Smooth muscle cell (in vitro differentiated cells): ENCODE data around the gene CFAP77. TPM values are rescaled to one million over a fixed set of nuclear protein-coding genes. Genes with fewer than 3 reads are reported as not detected.

Experiments used
- DNase-seq: peaks from one replicate; lab custom pipeline; 2025; ENCODE audit not compliant: unreplicated experiment; lab: John Stamatoyannopoulos, UW
- H2AFZ ChIP-seq: fragments of 200-600 bp; sonication (generic); 2 replicates; pipeline ENCODE4 v1.6.0; 2016; ENCODE audit warnings: antibody characterized with exemption, low read depth, mild to moderate bottlenecking
- H3F3A ChIP-seq: fragments of 200-600 bp; sonication (generic); 2 replicates; pipeline ENCODE4 v1.6.0; 2017; ENCODE audit warnings: antibody characterized with exemption, low read depth
- H3K27ac ChIP-seq: fragments of 200-600 bp; sonication (generic); 2 replicates; pipeline ENCODE4 v1.5.1; 2016; ENCODE audit warnings: low read depth, mild to moderate bottlenecking
- H3K27me3 ChIP-seq: fragments of 200-600 bp; sonication (generic); 2 replicates; pipeline ENCODE4 v1.6.1; 2016; ENCODE audit warnings: low read depth, mild to moderate bottlenecking
- H3K36me3 ChIP-seq: fragments of 200-600 bp; sonication (generic); 2 replicates; pipeline ENCODE4 v1.5.1; 2016; ENCODE audit warnings: low read depth
- H3K4me1 ChIP-seq: fragments of 200-600 bp; sonication (generic); 2 replicates; pipeline ENCODE4 v1.5.1; 2016; ENCODE audit warnings: low read depth
- H3K4me2 ChIP-seq: fragments of 200-600 bp; sonication (generic); 2 replicates; pipeline ENCODE4 v1.6.0; 2016; ENCODE audit warnings: mild to moderate bottlenecking
- H3K4me3 ChIP-seq: fragments of 200-600 bp; sonication (generic); 2 replicates; pipeline ENCODE4 v1.5.1; 2016; ENCODE audit warnings: mild to moderate bottlenecking
- H3K79me2 ChIP-seq: fragments of 200-600 bp; sonication (generic); 2 replicates; pipeline ENCODE4 v1.6.0; 2016; ENCODE audit warnings: low read depth, mild to moderate bottlenecking
- H3K9ac ChIP-seq: fragments of 200-600 bp; sonication (generic); 2 replicates; pipeline ENCODE4 v1.6.0; 2016; ENCODE audit warnings: low read depth
- H3K9me3 ChIP-seq: fragments of 200-600 bp; sonication (generic); replicated peaks from 2 replicates; pipeline ENCODE4 v1.5.1; 2016; ENCODE audit warnings: low read depth
- H4K20me1 ChIP-seq: fragments of 200-600 bp; sonication (generic); 2 replicates; pipeline ENCODE4 v1.6.0; 2016; ENCODE audit warnings: low read depth
- CTCF ChIP-seq: fragments of 200-600 bp; sonication (generic); IDR thresholded peaks from 2 replicates; pipeline ENCODE4 v1.5.1; 2017; ENCODE audit warnings: borderline replicate concordance, mild to moderate bottlenecking, antibody characterized with exemption; ENCODE audit not compliant: insufficient read depth, poor library complexity, severe bottlenecking
- WGBS: methylation state at CpG from one replicate; pipeline ENCODE4 v1.1.7; 2016; ENCODE audit warnings: low lambda C conversion rate; 5-methylcytosine and 5-hydroxymethylcytosine counted together
- polyA plus RNA-seq: library from polyadenylated mRNA; unstranded; fragments of >200 nt; fragmentation: Nextera tagmentation; extraction: Ambion mirVana; gene quantifications from 2 replicates; pipeline ENCODE4 v1.2.1, GENCODE V29; 2016
- total RNA-seq: library from RNA; depleted of rRNA; stranded (reverse); fragments of >200 nt; gene quantifications from 2 replicates; pipeline ENCODE4 v1.2.3, GENCODE V29; 2014

The CFAP77 gene
- total and polyA plus RNA-seq, 2 experiments from 2014 or later: 0.31 TPM; not detected in 1

- Histone ChIP-seq H3K27ac (no peak overlapping the region), H3K4me1 (no peaks in the 10 kb centered on the region), H3K9ac (no peak overlapping the region), H3K79me2 (no peaks in the 10 kb centered on the region), H4K20me1 (no peaks in the 10 kb centered on the region), H3K4me3 (no peak overlapping the region), H3K27me3 (no peaks in the 10 kb centered on the region), H3F3A (no peaks in the 10 kb centered on the region), H3K9me3 (no peaks in the 10 kb centered on the region), H3K4me2 (no peak overlapping the region), H3K36me3 (peaks cover 25% of the 10 kb centered on the region), H2AFZ (no peak overlapping the region)
- WGBS: 95% methylated on average over 11 of the region's 11 CpGs
- no peak for TF ChIP-seq CTCF
- no peak for DNase-seq
Measured at GRCh38 chr9:132391449-132391848, 18.6 kb upstream of the CFAP77 start.

- Histone ChIP-seq H3F3A (no peaks in the 10 kb centered on the region), H3K36me3 (peaks cover 28% of the 10 kb centered on the region), H4K20me1 (peaks cover 4% of the 10 kb centered on the region), H3K27me3 (no peaks in the 10 kb centered on the region), H2AFZ (no peak overlapping the region), H3K4me1 (no peaks in the 10 kb centered on the region), H3K9me3 (no peaks in the 10 kb centered on the region), H3K4me2 (no peak overlapping the region), H3K4me3 (no peak overlapping the region), H3K27ac (no peak overlapping the region), H3K9ac (no peak overlapping the region), H3K79me2 (no peaks in the 10 kb centered on the region)
- TF ChIP-seq CTCF: no peak
- DNase-seq: no peak
- WGBS: 97% methylated on average over 11 of the region's 11 CpGs
Measured at GRCh38 chr9:132395560-132395959, 14.5 kb upstream of the CFAP77 start.

GRCh38 chr9:132401824-132402223, 8.2 kb upstream of the CFAP77 start:
- H3K4me3 ChIP-seq: no peak overlapping the region
- H3F3A ChIP-seq: no peaks in the 10 kb centered on the region
- H4K20me1 ChIP-seq: peaks cover 8% of the 10 kb centered on the region
- peaks cover 11% of the 10 kb centered on the region for H3K36me3 ChIP-seq
- no peak overlapping the region for H2AFZ ChIP-seq
- no peak overlapping the region for H3K9ac ChIP-seq
- TF ChIP-seq CTCF: no peak
- no peak overlapping the region for H3K27ac ChIP-seq
- peaks cover under 1% of the 10 kb centered on the region for H3K4me1 ChIP-seq
- no peaks in the 10 kb centered on the region for H3K9me3 ChIP-seq
- WGBS: 90% methylated on average over 4 of the region's 4 CpGs
- H3K27me3 ChIP-seq: no peaks in the 10 kb centered on the region
- DNase-seq: no peak
- no peak overlapping the region for H3K4me2 ChIP-seq
- H3K79me2 ChIP-seq: peaks cover 17% of the 10 kb centered on the region

- Histone ChIP-seq H3K4me2 (no peak overlapping the region), H4K20me1 (peaks cover 8% of the 10 kb centered on the region), H2AFZ (no peak overlapping the region), H3K4me1 (peaks cover 3% of the 10 kb centered on the region), H3K27me3 (peaks cover 6% of the 10 kb centered on the region), H3K27ac (no peak overlapping the region), H3K36me3 (peaks cover 6% of the 10 kb centered on the region), H3F3A (no peaks in the 10 kb centered on the region), H3K4me3 (no peak overlapping the region), H3K9me3 (no peaks in the 10 kb centered on the region), H3K79me2 (peaks cover 17% of the 10 kb centered on the region), H3K9ac (no peak overlapping the region)
- TF ChIP-seq CTCF: no peak
- 96% methylated on average over 9 of the region's 9 CpGs for WGBS
- DNase-seq: no peak
Measured at GRCh38 chr9:132404228-132404881, 5.7 kb upstream of the CFAP77 start.
